GM18858 (cell line): Measurements from ENCODE around the gene PACSIN2.

Source experiments
- ATAC-seq: cut with Tn5 transposase; IDR thresholded peaks from one replicate; pipeline ENCODE4 v1.9.1; 2021; ENCODE audit not compliant: unreplicated experiment

Gene PACSIN2

DNA sequence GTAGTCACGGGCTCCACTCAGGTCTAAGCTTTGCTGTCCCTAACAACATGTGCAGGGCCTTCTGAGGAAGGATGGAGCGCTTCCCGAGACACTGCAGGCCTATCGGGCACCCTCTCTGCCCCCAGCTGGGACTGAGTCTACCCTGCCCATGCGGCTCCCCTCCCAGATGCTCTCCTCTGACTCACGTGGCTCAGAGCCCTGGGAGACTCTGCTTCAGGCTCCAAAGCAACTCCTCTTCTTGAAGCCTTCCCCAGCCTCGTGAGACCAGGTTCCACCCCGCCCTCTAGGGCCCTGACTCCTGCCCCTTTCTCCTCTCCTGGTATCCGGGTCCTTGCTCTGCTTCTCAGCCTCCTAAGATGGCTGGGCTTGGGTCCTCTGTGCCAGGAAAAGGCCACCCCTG, 129.5 kb downstream of the PACSIN2 start:
- no peak for ATAC-seq

DNA sequence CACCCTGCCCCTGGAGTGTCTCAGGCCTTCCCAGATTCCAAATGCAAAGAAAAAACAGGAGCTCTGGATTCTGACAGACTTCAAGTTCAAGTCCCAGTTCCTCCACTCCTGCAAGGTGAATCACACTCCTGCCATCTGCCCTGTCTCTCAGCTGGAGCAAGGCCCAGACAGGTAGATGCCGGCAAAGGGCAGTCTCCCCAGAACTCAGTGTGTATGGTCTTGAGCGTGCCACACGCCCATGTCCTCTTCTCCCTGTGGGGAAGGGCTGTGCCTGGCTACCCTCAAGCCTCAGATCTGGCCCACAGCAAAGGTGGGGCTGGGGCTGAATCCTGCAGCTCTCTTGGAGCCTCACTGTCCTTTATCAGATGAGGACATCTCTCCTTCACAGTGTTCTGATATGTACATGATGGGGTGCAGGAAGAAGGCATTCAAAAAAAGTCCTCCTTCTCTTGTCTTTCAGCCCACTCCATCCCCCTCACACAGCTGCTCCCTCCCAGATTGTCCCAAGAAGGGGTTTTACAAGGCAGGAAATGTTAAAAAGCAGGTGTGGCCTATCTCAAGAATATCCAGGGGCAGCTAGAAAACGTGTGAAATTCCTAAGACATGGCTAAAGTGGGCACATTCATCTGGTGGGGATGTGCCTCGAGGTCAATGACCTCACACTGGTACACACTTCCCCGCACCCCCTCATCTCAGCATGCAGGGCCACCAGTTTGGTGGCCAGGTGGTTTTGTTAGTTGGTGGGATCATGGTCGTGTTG, 130.2 kb downstream of the PACSIN2 start:
- no peak for ATAC-seq

- no peak for ATAC-seq
These were observed 131.0 kb downstream of the PACSIN2 start for GRCh38 chr22:42883970-42884369.

DNA sequence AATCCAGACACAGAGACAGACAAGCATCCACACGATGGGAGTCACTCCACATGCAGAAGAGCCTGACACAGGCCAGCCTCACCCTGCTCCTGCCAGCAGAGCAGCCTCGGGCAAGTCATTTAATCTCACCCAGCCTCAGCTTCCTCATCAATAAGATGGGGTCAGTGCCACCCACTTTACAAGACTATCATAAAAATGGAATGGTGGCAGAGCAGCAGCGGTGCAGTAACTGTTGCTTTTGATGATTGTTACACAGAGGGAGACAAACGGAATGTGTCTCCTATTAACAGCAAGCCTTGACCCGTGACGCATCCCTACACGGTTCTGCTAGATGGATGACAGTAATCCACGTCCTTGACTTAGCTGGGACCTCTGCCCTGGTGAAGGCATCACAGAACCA, 131.8 kb downstream of the PACSIN2 start:
- no peak for ATAC-seq

GRCh38 chr22:42881982-42882656, 132.8 kb downstream of the PACSIN2 start:
- no peak for ATAC-seq

DNA sequence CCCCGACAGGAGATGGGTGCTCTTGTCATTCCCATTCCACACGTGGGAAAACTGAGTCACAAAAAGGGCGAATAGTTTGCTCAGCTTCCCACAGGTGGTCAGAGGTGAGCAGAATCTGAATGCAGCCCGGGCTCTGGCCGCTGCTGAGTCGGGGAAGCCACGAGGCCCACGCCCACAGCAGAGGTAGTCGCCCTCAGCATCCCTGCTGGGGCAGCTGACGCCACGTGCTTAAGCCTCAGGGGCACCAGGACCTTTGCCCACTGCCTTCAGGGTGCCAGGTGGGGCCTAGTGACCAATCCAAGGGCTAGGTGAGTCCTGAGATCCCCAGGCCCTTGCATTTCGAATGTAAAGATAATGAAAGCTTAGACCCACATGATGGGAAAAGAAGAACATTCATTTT, 133.7 kb downstream of the PACSIN2 start:
- ATAC-seq, result no peak

GRCh38 chr22:42880815-42881214, 134.1 kb downstream of the PACSIN2 start:
- ATAC-seq, result no peak

- no peak for ATAC-seq
These were observed 135.5 kb downstream of the PACSIN2 start for GRCh38 chr22:42879371-42880021.

- no peak for ATAC-seq
These were observed 136.2 kb downstream of the PACSIN2 start for GRCh38 chr22:42878561-42879305.

- no peak for ATAC-seq
These were observed 137.2 kb downstream of the PACSIN2 start for GRCh38 chr22:42877597-42878340.

DNA sequence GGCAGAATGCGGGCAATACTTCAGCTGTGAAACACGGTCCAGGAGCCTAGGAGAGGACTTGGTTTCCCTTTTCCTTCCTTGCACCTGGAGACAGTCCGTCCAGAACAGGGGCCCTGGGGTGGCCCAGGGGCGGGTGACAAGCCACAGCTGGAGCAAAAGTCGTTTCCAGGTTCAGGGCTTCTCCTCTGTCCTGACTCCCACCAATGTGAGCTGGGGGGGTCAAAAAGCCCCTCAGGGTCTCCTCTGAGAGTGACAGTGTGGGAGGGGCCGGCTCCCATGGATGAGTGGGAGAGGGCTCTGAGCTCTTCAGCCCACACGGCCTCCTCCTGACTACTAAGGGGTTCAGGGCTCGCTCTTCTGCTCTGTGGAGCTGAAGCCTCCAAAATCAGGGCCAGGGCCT, 137.8 kb downstream of the PACSIN2 start:
- no peak for ATAC-seq

DNA sequence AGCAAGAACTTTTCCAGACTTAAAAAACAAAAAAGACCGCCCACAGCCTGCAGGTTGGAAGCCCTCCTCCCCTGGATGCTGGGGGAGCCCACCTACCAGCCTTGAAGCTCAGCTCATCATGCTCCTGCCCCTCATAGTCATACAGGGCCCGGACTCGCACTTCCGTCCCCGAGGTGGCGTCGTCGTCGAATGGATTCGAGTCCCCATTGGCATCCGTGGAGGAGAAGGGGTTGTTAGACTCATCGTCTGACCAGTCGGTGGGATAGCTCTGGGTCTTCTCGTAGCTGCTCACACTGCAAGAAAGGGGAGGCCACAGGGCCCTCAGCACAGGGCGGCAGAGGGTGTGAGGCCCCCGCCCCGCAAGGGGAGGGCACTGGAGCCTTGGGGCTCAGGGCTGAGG, 138.9 kb downstream of the PACSIN2 start:
- no peak for ATAC-seq

GRCh38 chr22:42874010-42874409, 140.9 kb downstream of the PACSIN2 start:
- ATAC-seq, result no peak

DNA sequence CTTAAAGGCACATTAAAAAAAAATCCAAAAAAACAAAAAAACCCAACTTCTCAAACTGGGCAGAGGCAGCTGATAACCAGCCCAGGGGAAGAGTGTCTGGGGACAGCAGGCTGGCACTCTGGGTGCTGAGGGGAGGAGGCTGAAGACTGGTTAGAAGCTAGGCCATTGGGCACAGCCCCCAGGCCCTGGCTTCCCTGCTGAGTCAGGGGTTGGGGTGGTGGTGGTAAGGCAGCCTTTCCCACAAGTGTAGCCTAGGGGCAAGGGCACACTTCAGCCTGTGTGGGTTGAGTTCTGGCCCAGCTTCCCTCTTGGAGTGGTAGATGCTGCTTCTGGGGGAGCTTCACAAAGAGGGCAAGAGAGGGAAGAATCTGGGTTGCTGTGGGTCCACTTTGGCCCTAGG, 141.6 kb downstream of the PACSIN2 start:
- no peak for ATAC-seq

DNA sequence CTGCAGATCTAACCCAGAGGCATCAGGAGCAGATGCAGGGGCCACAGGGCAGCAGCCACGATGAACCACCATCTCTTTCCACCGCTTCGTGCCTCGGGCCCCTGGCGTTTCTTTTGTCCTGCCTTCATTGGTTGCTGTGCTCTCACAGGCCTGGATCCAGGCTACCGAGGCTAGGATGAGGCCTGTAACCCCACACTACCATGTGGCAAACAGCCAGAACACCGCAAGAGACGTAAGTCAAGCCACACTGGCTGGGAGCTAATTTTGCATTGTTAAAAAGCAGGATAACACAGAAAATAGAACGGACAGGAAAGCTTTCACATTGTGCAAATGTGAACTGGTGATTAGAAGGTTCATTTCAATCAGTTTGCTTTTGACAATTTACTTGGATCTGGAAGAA, 142.1 kb downstream of the PACSIN2 start:
- ATAC-seq, result no peak

DNA sequence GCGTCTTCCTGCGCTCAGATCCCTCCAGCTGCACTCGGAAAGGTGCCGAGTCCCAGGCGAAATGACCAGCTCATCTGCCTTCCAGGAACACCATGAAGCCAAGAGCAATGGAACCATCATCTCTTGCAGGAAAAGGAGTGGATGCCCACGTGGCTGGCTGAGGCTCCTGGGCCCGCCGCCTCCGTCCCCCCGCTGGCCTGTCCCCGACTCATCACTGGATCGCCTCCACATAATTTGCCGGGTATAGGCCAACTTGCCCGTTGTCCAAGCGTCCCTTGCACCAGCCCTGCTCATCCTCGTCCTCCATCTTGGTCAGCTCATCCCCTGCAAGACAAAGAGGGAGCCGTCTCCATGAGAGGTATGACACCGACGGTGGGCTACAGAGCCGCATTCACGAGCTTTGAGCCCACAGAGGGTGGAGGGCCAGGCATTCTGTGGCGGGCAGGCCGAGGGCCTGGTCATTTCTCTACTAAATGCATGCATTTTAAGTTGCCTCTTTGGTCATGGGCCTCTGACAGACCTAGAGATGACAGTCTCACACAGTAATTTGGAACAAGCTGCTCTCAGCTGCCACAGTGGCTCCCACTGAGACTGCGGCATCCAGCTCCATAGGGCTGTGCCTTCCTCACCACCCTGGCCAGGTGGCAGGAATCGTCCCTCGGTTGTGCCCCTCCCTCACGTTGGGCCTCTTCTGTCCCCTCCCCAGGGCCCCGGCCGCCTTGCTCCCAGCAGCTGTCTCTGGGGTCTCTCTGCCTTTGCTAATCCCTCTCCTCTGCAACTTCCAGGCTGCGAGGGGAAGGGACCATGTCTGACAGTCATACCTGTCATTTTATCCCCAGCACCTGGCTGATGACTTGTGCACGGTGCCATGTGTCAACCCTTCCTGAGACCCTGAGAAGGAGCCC, 143.6 kb downstream of the PACSIN2 start:
- no peak for ATAC-seq

DNA sequence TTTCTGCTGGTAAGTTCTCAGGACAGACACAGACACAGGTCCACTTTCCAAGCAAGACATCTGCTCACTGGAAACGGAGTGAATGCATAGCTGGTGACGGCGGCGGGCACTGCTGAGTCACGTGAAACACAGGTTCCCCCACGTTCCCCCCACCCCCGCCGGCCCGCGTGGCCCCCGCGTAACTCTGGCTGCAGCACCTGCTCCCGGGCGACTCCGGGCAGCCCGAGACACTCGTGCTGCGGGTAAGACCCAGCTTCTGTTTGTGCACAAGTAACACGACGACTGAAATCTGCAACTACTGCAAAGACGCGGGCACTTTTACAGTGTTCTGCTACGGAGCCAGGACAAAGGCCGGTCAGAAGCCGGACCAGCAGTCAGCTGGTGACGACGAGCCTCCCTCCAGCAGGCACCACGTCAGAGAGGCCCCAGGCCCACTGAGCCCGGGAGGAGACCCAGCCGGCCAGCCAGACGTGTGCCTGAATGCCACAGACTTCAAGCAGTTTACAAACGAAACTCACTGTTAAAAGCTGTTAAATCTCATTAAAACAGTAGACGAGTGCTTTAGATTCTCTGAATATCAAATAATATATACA, 145.0 kb downstream of the PACSIN2 start:
- no peak for ATAC-seq

DNA sequence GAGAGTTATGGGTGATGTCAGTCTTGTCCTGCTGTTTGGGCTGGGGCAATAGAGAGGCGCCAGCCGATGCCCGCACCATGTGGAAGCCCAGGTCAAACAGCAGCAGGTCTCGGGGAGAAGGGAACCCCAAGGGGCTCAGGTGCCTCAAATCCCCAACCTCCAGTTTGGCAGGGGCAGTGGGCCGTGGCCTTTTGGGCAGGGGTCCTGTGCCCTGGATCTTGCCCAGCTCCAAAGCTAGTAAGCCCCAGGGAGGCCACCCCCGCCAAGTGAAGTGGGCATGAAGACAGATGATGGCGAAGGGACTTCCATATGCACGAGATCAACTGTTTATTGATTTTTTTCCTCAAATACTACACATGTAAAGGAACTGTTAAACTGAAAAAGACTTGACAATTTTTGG, 145.5 kb downstream of the PACSIN2 start:
- no peak for ATAC-seq

- ATAC-seq, result no peak
These were observed 146.1 kb downstream of the PACSIN2 start for GRCh38 chr22:42868751-42869251.
